NCI-H146 (cell line): ENCODE measurements around the gene C10orf90.
"Not testable (repeated sequence)": the region's sequence is repeated elsewhere in the genome, so short reads cannot be mapped to it uniquely, and the experiment has no call there.

Experiments
- DNase-seq: peaks from one replicate; lab custom pipeline; 2025; lab: John Stamatoyannopoulos, UW

C10orf90 gene

DNA sequence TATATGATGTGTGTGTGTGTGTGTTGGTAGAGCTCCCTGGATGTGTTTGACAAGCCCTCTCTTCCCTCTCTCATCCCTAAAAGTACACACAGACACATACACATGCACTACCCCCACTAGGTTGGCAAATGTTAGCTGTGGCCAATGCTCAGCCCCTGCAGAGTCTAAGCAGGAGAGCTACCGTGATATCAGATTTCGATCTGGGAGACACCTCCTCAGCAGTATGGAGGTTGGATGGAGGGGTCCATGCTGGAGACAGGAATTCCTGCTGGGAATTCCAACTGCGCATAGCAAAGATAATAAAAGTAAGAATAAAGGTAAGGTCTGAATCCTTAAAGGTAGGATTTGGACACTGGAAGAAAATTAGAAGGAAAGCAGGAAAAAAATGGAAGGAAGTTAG lies 85.7 kb downstream of the C10orf90 start:
- peak; percentile 79 for DNase-seq

DNA sequence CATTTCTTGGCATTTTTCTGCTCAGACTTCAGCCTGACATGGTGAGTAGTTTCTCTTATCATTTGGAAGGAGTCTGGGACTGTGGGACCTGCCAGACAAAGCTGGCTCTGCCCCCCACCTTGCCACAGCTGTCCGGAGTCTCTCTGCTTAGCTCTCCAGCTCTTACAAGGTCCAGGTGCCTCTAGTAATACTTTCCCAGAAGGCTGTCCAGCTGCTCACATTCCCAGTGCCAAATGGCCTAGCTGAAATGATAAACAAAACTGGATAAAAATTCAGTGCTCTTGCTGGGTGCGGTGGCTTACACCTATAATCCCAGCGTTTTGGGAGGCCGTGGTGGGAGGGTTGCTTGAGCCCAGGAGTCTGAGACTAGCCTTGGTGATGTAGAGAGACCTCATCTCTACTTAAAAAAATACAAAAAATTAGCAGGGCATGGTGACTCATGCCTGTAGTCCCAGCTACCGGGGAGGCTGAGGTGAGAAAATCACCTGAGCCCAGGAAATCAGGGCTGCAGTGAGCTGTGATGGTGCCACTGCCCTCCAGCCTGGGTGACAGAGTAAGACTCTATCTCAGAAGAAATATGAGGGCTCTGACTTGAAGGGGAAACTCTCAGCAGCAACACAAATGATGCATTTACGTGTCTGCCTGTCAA lies 86.8 kb downstream of the C10orf90 start:
- peak; percentile 21 for DNase-seq

DNA sequence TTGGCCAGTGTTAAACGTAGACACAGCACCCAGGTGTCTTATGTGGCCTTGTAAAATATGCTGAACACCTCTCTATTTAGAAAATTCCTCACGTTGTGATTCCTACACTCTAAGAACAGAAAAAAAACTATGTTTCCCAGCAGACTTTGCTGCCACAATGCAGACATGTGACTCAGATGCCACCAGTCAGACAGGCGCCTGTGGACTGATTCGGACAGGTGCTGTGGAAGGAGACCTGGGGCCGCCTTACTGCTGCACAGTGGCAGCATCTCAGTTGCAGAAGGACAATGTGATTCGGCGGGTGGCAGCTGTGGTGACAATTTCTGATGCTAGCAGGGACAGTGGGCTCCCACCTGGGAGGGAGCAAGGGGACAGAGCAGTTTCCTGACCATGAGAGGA lies 88.8 kb downstream of the C10orf90 start:
- no peak for DNase-seq

GRCh38 chr10:126580873-126581647 lies 89.4 kb downstream of the C10orf90 start:
- peak; percentile 57 for DNase-seq

- no peak for DNase-seq
These were observed 94.2 kb downstream of the C10orf90 start for GRCh38 chr10:126576336-126576735.

DNA sequence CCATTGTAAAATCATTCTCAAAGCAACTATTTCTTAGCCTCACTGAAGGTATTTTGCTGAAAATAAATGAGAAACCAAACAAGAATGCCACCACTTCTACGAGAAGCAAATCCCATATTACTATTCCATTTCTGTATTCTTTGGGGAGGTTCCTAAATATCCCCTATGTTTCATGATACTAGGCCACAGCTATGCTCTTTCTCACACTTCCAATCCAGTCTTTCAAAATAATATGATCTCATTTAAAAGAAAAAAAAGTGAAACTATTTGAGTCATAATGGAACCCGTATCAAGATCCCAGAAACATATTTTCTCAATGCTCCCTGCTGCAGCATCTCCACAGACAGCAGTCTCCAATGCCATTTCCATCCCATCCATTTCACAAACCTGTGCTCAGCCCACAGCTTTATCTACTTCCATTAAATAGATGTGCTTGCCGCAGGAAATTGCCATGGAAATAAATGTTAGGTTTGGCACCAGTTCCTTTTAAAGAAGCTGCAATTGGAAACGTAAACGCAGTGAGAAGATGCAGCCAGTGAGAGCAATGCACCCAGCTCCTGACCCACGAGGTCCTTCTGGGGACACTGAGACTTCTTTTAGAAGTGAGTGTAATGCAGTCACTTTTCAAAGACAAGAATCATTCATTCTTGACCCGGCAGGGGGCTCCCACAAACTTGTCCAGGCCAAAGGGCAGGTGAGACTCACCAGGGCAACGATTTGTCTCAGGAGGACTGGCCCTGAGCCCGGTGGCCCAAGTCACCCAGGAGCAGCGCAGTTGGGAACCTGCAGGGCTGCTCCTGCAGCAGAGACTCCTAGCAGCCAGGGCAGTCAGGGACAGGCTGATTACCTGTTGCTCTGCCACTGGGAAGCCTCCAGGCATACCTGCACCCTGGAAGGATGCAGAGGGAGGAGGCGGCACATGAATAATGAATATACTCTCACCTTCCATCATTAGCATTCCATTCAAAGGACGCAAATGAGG lies 99.6 kb downstream of the C10orf90 start:
- DNase-seq, result no peak

DNA sequence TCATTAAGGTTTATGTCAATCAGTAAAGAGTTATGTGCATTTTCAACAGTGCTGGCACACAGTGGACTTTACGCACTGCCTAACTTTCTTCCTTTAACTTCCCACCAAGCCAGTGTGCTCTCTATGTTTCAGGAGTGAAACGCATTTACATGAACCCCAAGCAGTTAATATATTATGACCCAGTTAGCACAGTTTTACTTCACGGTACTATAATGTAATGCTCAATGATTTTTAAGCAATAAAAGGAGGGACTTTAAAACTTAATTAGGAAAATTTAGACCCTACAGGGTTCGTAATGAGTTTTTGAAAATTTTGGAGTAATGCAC lies 100.3 kb downstream of the C10orf90 start:
- DNase-seq, result no peak

- no peak for DNase-seq
These were observed 100.8 kb downstream of the C10orf90 start for GRCh38 chr10:126569513-126570244.

GRCh38 chr10:126568809-126569385 lies 101.6 kb downstream of the C10orf90 start:
- no peak for DNase-seq

DNA sequence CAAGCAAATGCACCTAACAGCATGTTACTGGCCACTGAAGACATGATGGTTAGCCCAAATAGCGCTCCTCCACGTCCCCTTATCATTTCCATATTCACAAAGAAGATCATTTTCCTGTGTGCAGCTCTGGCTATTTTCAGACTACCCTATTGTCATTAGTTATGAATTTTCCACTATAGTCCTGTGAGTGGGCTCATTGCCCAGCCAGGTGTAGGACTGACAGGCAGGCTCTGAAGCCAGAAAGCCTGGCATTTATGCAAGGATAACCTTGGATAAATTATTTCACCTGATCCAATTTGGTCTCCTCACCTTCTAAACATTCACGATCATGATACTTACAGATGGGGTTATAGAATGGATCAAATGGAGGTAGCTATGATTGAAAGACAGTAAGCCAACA lies 104.6 kb downstream of the C10orf90 start:
- no peak for DNase-seq

GRCh38 chr10:126565441-126565840 lies 105.1 kb downstream of the C10orf90 start:
- DNase-seq, result no peak

- DNase-seq, result no peak
These were observed 106.1 kb downstream of the C10orf90 start for GRCh38 chr10:126564326-126564888.

DNA sequence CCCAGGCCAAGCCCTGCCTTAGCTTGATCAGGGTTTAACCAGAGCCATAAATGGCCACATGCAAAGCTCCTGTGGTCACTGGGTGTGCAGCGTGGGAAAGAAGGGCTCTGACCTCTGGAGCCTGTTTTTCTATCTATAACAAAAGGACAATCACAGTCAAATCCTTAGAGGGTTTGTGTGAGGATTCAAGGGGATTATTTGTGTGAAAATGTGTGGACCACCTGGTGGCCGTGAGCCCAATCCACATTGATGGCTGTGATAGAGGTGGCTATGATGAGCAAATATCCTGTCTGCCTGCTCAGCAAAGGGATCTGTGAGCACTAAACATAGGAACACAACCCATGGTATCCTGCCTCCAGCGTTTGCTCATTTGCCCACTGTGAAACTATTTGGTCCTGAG lies 107.1 kb downstream of the C10orf90 start:
- DNase-seq, result no peak

GRCh38 chr10:126561921-126562680 lies 108.4 kb downstream of the C10orf90 start:
- DNase-seq, result peak; percentile 53

DNA sequence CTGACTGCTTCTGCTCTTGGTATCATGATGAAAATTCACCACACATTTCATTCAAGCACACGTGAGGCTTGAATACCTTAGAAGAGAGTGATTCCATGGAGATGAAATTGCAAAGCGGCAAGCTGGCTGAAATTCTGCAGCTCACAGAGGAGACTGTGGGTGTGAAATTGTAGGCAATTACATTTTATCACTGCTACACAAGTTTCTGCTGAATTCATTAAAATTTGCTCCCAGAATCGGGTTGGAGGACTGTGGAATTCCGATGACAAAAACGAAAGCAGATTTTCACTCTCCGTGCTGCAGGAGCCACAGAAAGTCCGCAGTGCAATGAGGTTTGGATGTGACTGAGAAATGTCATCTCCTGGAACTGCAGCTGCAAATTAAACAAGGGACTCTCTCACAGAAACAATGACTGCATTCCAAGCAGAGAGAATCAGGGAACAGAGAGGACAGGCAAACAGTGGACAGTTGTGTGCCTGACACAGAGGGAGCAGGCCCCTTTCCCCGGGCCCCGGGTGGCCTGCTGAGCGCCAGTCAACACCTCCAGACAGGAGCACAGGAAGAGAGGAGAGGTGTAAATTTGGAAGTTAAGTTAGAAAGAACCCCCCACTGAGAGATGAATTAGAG lies 109.1 kb downstream of the C10orf90 start:
- peak; percentile 45 for DNase-seq

DNA sequence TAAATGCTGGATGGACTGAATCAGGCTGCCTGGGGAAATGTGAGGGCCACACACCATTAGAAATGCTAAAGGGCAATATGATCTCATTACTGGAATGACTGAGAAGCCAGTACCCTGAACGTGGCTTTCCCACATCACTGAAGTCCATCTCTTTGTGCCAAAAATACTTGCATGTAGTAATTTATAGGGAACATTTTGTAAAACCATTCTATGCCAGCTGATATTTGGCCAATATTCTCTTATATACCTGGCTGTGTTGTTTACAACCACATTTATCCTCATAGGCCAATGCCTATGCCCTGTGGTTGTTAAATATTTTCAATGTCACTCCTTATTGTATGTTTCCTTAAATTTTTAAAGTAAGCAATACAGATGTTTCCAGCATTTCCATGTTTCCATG lies 111.6 kb downstream of the C10orf90 start:
- DNase-seq, result no peak

- no peak for DNase-seq
These were observed 119.3 kb downstream of the C10orf90 start for GRCh38 chr10:126551202-126551601.

- DNase-seq, result not testable (repeated sequence)
These were observed 119.9 kb downstream of the C10orf90 start for GRCh38 chr10:126550586-126550985.

DNA sequence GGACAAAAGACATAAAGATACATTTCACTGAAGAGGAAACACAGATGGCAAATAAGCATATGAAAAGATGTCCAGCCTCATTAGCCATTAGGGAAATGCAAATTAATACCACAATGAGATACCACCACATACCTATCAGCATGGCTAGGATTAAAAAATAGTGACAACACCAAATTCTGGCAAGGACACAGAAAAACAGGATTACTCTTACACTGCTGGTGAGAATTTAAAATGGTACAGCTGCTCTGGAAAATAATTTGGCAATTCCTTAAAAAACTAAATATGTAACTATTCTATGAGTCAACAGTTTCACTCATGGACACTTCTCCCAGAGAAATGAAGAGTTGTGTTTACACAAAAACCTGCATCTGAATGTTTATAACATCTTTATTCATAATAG lies 121.1 kb downstream of the C10orf90 start:
- no peak for DNase-seq

GRCh38 chr10:126544565-126544964 lies 125.9 kb downstream of the C10orf90 start:
- no peak for DNase-seq
